Esophagus muscularis mucosa (tissue), 4 donors: ENCODE data around the gene SMARCA1. TPM values are rescaled to one million over a fixed set of nuclear protein-coding genes. Genes with fewer than 3 reads are reported as not detected.
A peak's percentile ranks its signal among the peaks of the same experiment; 100 is the strongest.
"Not testable (repeated sequence)": the region's sequence is repeated elsewhere in the genome, so short reads cannot be mapped to it uniquely, and the experiment has no call there.

Experiments
- DNase-seq: peaks from one replicate; pipeline ENCODE4 v3.0.0-alpha.2; 2017; ENCODE audit errors: extremely low spot score
- H3K27ac ChIP-seq, 4 donors: fragments of 200-600 bp; sonication (generic); replicated peaks in 1 of 4; 1 replicate in 3 of 4; 2 replicates in 1 of 4; pipeline ENCODE4 v1.5.1; 2016 to 2019; ENCODE audit warnings: mild to moderate bottlenecking in 1 of 4
- H3K27me3 ChIP-seq, 4 donors: fragments of 200-600 bp; sonication (generic); one replicate each; pipeline versions ENCODE4 v1.5.1 to v1.6.0; 2016 to 2019
- H3K36me3 ChIP-seq, 4 donors: fragments of 200-600 bp; sonication (generic); one replicate each; pipeline ENCODE4 v1.5.1; 2016 to 2019
- H3K4me1 ChIP-seq, 4 donors: fragments of 200-600 bp; sonication (generic); one replicate each; pipeline ENCODE4 v1.5.1; 2016 to 2019
- H3K4me3 ChIP-seq, 4 donors: fragments of 200-600 bp; sonication (generic); 1 replicate in 2 of 4; 2 replicates in 2 of 4; pipeline ENCODE4 v1.5.1; 2016 to 2019; ENCODE audit warnings: mild to moderate bottlenecking in 4 of 4, moderate library complexity in 1 of 4
- H3K9me3 ChIP-seq, 4 donors: fragments of 200-600 bp; sonication (generic); 1 replicate in 3 of 4; 2 replicates in 1 of 4; pipeline ENCODE4 v1.5.1; 2016 to 2019
- CTCF ChIP-seq, 3 experiments: fragments of 200-600 bp in 2 of 3; fragments of 450-650 bp in 1 of 3; sonication (generic) in 2 of 3; IDR thresholded peaks; one replicate each; pipeline ENCODE4 v1.5.1; 2017 to 2019; ENCODE audit warnings: antibody characterized with exemption in 3 of 3, mild to moderate bottlenecking in 2 of 3, moderate library complexity in 1 of 3
- EP300 ChIP-seq: sonication (generic); formaldehyde crosslinking; IDR thresholded peaks from one replicate; pipeline ENCODE4 v1.6.1; 2017; ENCODE audit warnings: antibody characterized with exemption
- POLR2A ChIP-seq: fragments of 450-650 bp; IDR thresholded peaks from one replicate; pipeline ENCODE4 v1.6.1; 2017; ENCODE audit warnings: antibody characterized with exemption, moderate library complexity, mild to moderate bottlenecking, low read depth
- POLR2AphosphoS5 ChIP-seq, 2 donors: sonication (generic); formaldehyde crosslinking; IDR thresholded peaks; one replicate each; pipeline ENCODE4 v1.6.1; 2017; ENCODE audit warnings: antibody characterized with exemption in 2 of 2
- WGBS: methylation state at CpG from one replicate; pipeline ENCODE4 v1.1.5; 2018; 5-methylcytosine and 5-hydroxymethylcytosine counted together
- intact Hi-C: fragments of 100-400 bp; cut with DNase I; formaldehyde crosslinking; loops from one replicate; pipeline ENCODE4 v1.15.1; 2023
- total RNA-seq, 4 donors: library from RNA; depleted of rRNA; stranded (reverse); fragments of >200 nt; gene quantifications; one replicate each; pipeline versions ENCODE4 v1.1.0 to v1.2.1, GENCODE V29; 2016

SMARCA1 gene
- 10 to 100 TPM; 52.2 to 60.6 (median 55.7) TPM for total RNA-seq

GRCh38 chrX:129523079-129523911 is at the start of gene SMARCA1:
Gene SMARCA1, minus strand, starts transcription at chrX:129523490. Its CDS starts 120 bp downstream, at chrX:129523370.
- Histone ChIP-seq H3K27ac (peak within 1 kb of the TSS; percentile 93 to 96 (median 94)), H3K4me1 (peaks cover 0 to 25% (median 5%) of the 10 kb centered on the region in 4 donors), H3K9me3 (no peaks in the 10 kb centered on the region), H3K27me3 (no peaks in the 10 kb centered on the region), H3K4me3 (peak within 1 kb of the TSS; percentile 81 to 89 (median 82)), H3K36me3 (no peaks in the 10 kb centered on the region)
- no peak for TF ChIP-seq EP300
- TF ChIP-seq POLR2AphosphoS5 (IDR thresholded peaks at IDR 0.05), result peak; percentile 31 to 83
- TF ChIP-seq POLR2A, result no peak
- WGBS, result 50% methylated on average over 44 of the region's 54 CpGs
- no peak for DNase-seq
- intact Hi-C loops, result no loop called here

GRCh38 chrX:129572422-129572821 is 49.1 kb upstream of the SMARCA1 start:
- WGBS, result 76% methylated on average over 2 of the region's 2 CpGs
- Histone ChIP-seq H3K36me3 (peaks cover 6 to 51% (median 30%) of the 10 kb centered on the region in 4 donors), H3K9me3 (no peaks in the 10 kb centered on the region), H3K4me3 (no peak overlapping the region), H3K27ac (no peak overlapping the region), H3K27me3 (no peaks in the 10 kb centered on the region), H3K4me1 (peaks cover 0 to 8% (median 3%) of the 10 kb centered on the region in 4 donors)
- intact Hi-C loops, result no loop called here
- no peak for TF ChIP-seq CTCF (IDR thresholded peaks at IDR 0.05)
- no peak for TF ChIP-seq POLR2AphosphoS5 (IDR thresholded peaks at IDR 0.05)
- no peak for TF ChIP-seq POLR2A
- no peak for TF ChIP-seq EP300
- DNase-seq, result no peak

GRCh38 chrX:129568349-129568748 is 45.1 kb upstream of the SMARCA1 start:
- TF ChIP-seq POLR2A, result no peak
- no peak for TF ChIP-seq CTCF (IDR thresholded peaks at IDR 0.05)
- no peak for TF ChIP-seq EP300
- TF ChIP-seq POLR2AphosphoS5 (IDR thresholded peaks at IDR 0.05), result no peak
- Histone ChIP-seq H3K9me3 (no peaks in the 10 kb centered on the region), H3K27me3 (no peaks in the 10 kb centered on the region), H3K36me3 (peaks cover 6 to 36% (median 17%) of the 10 kb centered on the region in 4 donors), H3K4me1 (peaks cover 4 to 16% (median 13%) of the 10 kb centered on the region in 4 donors), H3K27ac (no peak overlapping the region), H3K4me3 (no peak overlapping the region)
- intact Hi-C loops, result no loop called here
- WGBS, result 80% methylated on average over 3 of the region's 3 CpGs
- no peak for DNase-seq

- no peak overlapping the region for H3K27ac ChIP-seq
- no peak overlapping the region for H3K4me3 ChIP-seq
- TF ChIP-seq CTCF (IDR thresholded peaks at IDR 0.05) (no peak), POLR2AphosphoS5 (IDR thresholded peaks at IDR 0.05) (no peak), POLR2A (no peak), EP300 (no peak)
- intact Hi-C loops, result no loop called here
- WGBS, result 27% methylated on average over 1 of the region's 1 CpG
- no peaks in the 10 kb centered on the region for H3K27me3 ChIP-seq
- DNase-seq, result no peak
- H3K36me3 ChIP-seq, result peaks cover 12 to 57% (median 33%) of the 10 kb centered on the region in 4 donors
- H3K9me3 ChIP-seq, result no peaks in the 10 kb centered on the region
- H3K4me1 ChIP-seq, result peaks cover 4 to 15% (median 11%) of the 10 kb centered on the region in 4 donors
These were observed 42.8 kb upstream of the SMARCA1 start for GRCh38 chrX:129566073-129566472.

GRCh38 chrX:129565046-129565650 is 41.9 kb upstream of the SMARCA1 start:
- Histone ChIP-seq H3K36me3 (peaks cover 7 to 64% (median 38%) of the 10 kb centered on the region in 4 donors), H3K4me3 (no peak overlapping the region), H3K9me3 (no peaks in the 10 kb centered on the region), H3K27ac (no peak overlapping the region), H3K27me3 (no peaks in the 10 kb centered on the region), H3K4me1 (peaks cover 4 to 15% (median 11%) of the 10 kb centered on the region in 4 donors)
- TF ChIP-seq CTCF (IDR thresholded peaks at IDR 0.05) (no peak), POLR2A (no peak), EP300 (no peak), POLR2AphosphoS5 (IDR thresholded peaks at IDR 0.05) (no peak)
- no peak for DNase-seq
- intact Hi-C loops, result no loop called here
- WGBS, result 16% methylated on average over 3 of the region's 3 CpGs

GRCh38 chrX:129564345-129564744 is 41.1 kb upstream of the SMARCA1 start:
- H3K27me3 ChIP-seq, DNase-seq, H3K27ac ChIP-seq, H3K4me3 ChIP-seq, H3K9me3 ChIP-seq, intact Hi-C loops: not testable (repeated sequence)
- H3K4me1 ChIP-seq, result peaks cover 4 to 15% (median 11%) of the 10 kb centered on the region in 4 donors
- 75% methylated on average over 2 of the region's 5 CpGs for WGBS
- peaks cover 6 to 64% (median 39%) of the 10 kb centered on the region in 4 donors for H3K36me3 ChIP-seq
